Ascending aorta (tissue), 2 donors: ENCODE results near the gene RPL13. TPM values are rescaled to one million over a fixed set of nuclear protein-coding genes. Genes with fewer than 3 reads are reported as not detected.

Source experiments
- DNase-seq, 2 donors: peaks; one replicate each; pipeline ENCODE4 v3.0.0-alpha.2; 2019; ENCODE audit warnings: low spot score in 2 of 2
- H3K27ac ChIP-seq, 2 donors: fragments of 200-600 bp; sonication (generic); one replicate each; pipeline ENCODE4 v1.5.1; 2016 to 2017; ENCODE audit warnings: mild to moderate bottlenecking in 1 of 2
- H3K27me3 ChIP-seq: fragments of 200-600 bp; sonication (generic); one replicate; pipeline ENCODE4 v1.5.1; 2017
- H3K36me3 ChIP-seq, 2 donors: fragments of 200-600 bp; sonication (generic); one replicate each; pipeline ENCODE4 v1.5.1; 2016
- H3K4me1 ChIP-seq, 2 donors: fragments of 200-600 bp; sonication (generic); one replicate each; pipeline ENCODE4 v1.5.1; 2016 to 2017; ENCODE audit warnings: mild to moderate bottlenecking in 1 of 2
- H3K4me3 ChIP-seq, 2 donors: fragments of 200-600 bp; sonication (generic); one replicate each; pipeline ENCODE4 v1.5.1; 2016 to 2017; ENCODE audit warnings: mild to moderate bottlenecking in 1 of 2
- H3K9me3 ChIP-seq, 2 donors: fragments of 200-600 bp; sonication (generic); one replicate each; pipeline ENCODE4 v1.5.1; 2016
- CTCF ChIP-seq, 3 experiments: fragments of 200-600 bp in 2 of 3; fragments of 450-650 bp in 1 of 3; sonication (generic) in 2 of 3; IDR thresholded peaks; one replicate each; pipeline ENCODE4 v1.5.1; 2016 to 2019; ENCODE audit warnings: antibody characterized with exemption in 3 of 3, mild to moderate bottlenecking in 1 of 3, moderate library complexity in 1 of 3
- intact Hi-C: fragments of 100-400 bp; cut with DNase I; formaldehyde crosslinking; loops from one replicate; pipeline ENCODE4 v1.15.1; 2023
- total RNA-seq: library from RNA; depleted of rRNA; stranded (reverse); fragments of >200 nt; gene quantifications from one replicate; pipeline ENCODE4 v1.1.0, GENCODE V29; 2016

Gene RPL13
- total RNA-seq, 1 donor from 2014 or later, result 8,360 TPM

- Histone ChIP-seq H3K9me3 (no peaks in the 10 kb centered on the region), H3K36me3 (peaks cover 55 to 74% of the 10 kb centered on the region in 2 donors), H3K27me3 (no peaks in the 10 kb centered on the region), H3K4me1 (no peaks in the 10 kb centered on the region), H3K27ac (no peak overlapping the region), H3K4me3 (no peak overlapping the region)
- no peak for TF ChIP-seq CTCF (IDR thresholded peaks at IDR 0.05)
- DNase-seq, result no peak
- intact Hi-C loops, result no loop called here
These were observed 6.7 kb upstream of the RPL13 start for GRCh38 chr16:89553733-89554132.

- DNase-seq, result no peak
- intact Hi-C loops, result no loop called here
- no peak overlapping the region for H3K4me3 ChIP-seq
- H3K27ac ChIP-seq, result no peak overlapping the region
- H3K4me1 ChIP-seq, result peaks cover 0 to 2% of the 10 kb centered on the region in 2 donors
- no peaks in the 10 kb centered on the region for H3K9me3 ChIP-seq
- H3K36me3 ChIP-seq, result peaks cover 50 to 68% of the 10 kb centered on the region in 2 donors
- no peaks in the 10 kb centered on the region for H3K27me3 ChIP-seq
- no peak for TF ChIP-seq CTCF (IDR thresholded peaks at IDR 0.05)
These were observed 6.1 kb upstream of the RPL13 start for GRCh38 chr16:89554343-89554742.

GRCh38 chr16:89555265-89555664 is 5.2 kb upstream of the RPL13 start:
- no peak for TF ChIP-seq CTCF (IDR thresholded peaks at IDR 0.05)
- Histone ChIP-seq H3K9me3 (no peaks in the 10 kb centered on the region), H3K4me3 (no peak overlapping the region), H3K4me1 (peaks cover 0 to 6% of the 10 kb centered on the region in 2 donors), H3K27me3 (no peaks in the 10 kb centered on the region), H3K36me3 (peaks cover 43 to 59% of the 10 kb centered on the region in 2 donors), H3K27ac (no peak overlapping the region)
- intact Hi-C loops, result loop anchor here (5.0 kb wide), 2 partner anchors 48 to 223 kb away; partner anchors contain the start of gene SPG7
- no peak for DNase-seq

- H3K9me3 ChIP-seq, result no peaks in the 10 kb centered on the region
- H3K4me1 ChIP-seq, result peaks cover 0 to 6% of the 10 kb centered on the region in 2 donors
- no peak for TF ChIP-seq CTCF (IDR thresholded peaks at IDR 0.05)
- no peak for DNase-seq
- no peak overlapping the region for H3K27ac ChIP-seq
- no peak overlapping the region for H3K4me3 ChIP-seq
- intact Hi-C loops, result loop anchor here (5.0 kb wide), 2 partner anchors 48 to 223 kb away; partner anchors contain the start of gene SPG7
- H3K27me3 ChIP-seq, result no peaks in the 10 kb centered on the region
- peaks cover 43 to 54% of the 10 kb centered on the region in 2 donors for H3K36me3 ChIP-seq
These were observed 4.7 kb upstream of the RPL13 start for GRCh38 chr16:89555780-89556179.

GRCh38 chr16:89556750-89557689 is 3.5 kb upstream of the RPL13 start:
- peak in 1 of 2 donors; percentile 81 for DNase-seq

More at GRCh38 chr16:89556750-89557689, 3.5 kb upstream of the RPL13 start:
- Histone ChIP-seq H3K4me3 (no peak overlapping the region), H3K27ac (no peak overlapping the region), H3K4me1 (peaks cover 9 to 11% of the 10 kb centered on the region in 2 donors), H3K9me3 (no peaks in the 10 kb centered on the region), H3K36me3 (peaks cover 49 to 50% of the 10 kb centered on the region in 2 donors), H3K27me3 (no peaks in the 10 kb centered on the region)
- intact Hi-C loops, result loop anchor here (5.0 kb wide), 2 partner anchors 50 to 225 kb away; partner anchors contain the start of gene SPG7
- TF ChIP-seq CTCF (IDR thresholded peaks at IDR 0.05), result peak; percentile 34 to 64 (median 59)
